Stomach smooth muscle (tissue), 2 donors: ENCODE results near the gene SEC23IP.

Experiments used
- H3K27ac ChIP-seq: one replicate; pipeline ENCODE4 v1.7.0; 2013; ENCODE audit warnings: mild to moderate bottlenecking, low read length, inconsistent platforms
- H3K27me3 ChIP-seq, 2 donors: one replicate each; pipeline ENCODE4 v1.7.0; 2013; ENCODE audit warnings: low read length in 2 of 2; ENCODE audit not compliant: insufficient read depth in 2 of 2, control insufficient read depth in 1 of 2
- H3K36me3 ChIP-seq, 2 donors: one replicate each; pipeline ENCODE4 v1.7.0; 2013; ENCODE audit warnings: low read length in 2 of 2; ENCODE audit not compliant: control insufficient read depth in 2 of 2, insufficient read depth in 2 of 2
- H3K4me1 ChIP-seq: one replicate; pipeline ENCODE4 v1.7.0; 2013; ENCODE audit warnings: low read length; ENCODE audit not compliant: control insufficient read depth, insufficient read depth
- H3K4me3 ChIP-seq, 2 donors: one replicate each; pipeline ENCODE4 v1.7.0; 2013; ENCODE audit warnings: low read length in 2 of 2
- H3K9ac ChIP-seq, 2 donors: one replicate each; pipeline ENCODE4 v1.7.0; 2013; ENCODE audit warnings: low read length in 2 of 2, mild to moderate bottlenecking in 1 of 2
- H3K9me3 ChIP-seq, 2 donors: one replicate each; pipeline ENCODE4 v1.7.0; 2013; ENCODE audit warnings: low read length in 2 of 2; ENCODE audit not compliant: control insufficient read depth in 2 of 2
- donor health status: healthy.
- donor health status: Pancreatic carcinoma.

The SEC23IP gene

DNA sequence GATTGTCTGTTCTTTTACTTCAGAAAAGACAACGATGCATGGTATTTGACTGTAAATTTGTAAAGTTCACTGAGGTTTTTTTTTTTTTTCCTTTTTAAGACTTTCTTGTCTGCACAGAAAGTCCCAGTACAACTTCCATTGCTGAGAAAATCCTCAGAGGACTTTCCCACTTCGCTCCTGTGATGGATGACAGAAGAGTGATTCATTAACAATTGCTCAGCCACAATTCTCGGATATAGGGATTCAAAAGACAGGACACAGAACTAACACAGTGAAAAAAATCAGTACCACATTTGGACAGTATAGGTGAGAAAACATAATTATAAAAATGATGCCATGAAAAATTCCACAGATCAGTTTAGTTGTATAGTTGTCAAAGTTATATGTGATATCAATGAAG lies 48.0 kb downstream of the SEC23IP start:
- Histone ChIP-seq H3K4me3 (no peak overlapping the region), H3K27me3 (no peaks in the 10 kb centered on the region), H3K27ac (no peak overlapping the region), H3K4me1 (no peaks in the 10 kb centered on the region), H3K9me3 (no peaks in the 10 kb centered on the region), H3K36me3 (peaks cover 15 to 18% of the 10 kb centered on the region in 2 donors), H3K9ac (no peak overlapping the region)

DNA sequence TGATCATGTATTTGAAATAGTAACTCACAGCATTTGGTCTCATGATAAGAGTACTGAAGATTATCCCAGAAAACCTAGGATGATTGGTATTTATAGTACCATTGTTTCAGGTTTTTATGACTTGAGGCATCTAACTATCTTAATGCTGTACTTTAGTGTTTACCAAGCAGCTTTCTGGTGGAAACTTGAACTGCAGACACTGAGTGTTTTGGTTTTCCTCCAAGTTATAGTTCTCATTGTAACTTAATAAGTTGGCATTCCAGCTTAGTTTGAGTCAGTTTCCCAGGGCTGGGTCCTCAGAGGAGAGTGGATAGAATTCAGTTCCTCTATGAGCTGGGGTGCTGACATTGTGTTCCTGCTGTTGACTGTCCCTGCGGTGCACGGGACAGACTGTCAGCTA lies 50.4 kb downstream of the SEC23IP start:
- H3K4me3 ChIP-seq: no peak overlapping the region
- H3K36me3 ChIP-seq: peaks cover 11 to 13% of the 10 kb centered on the region in 2 donors
- peaks cover 3% of the 10 kb centered on the region for H3K4me1 ChIP-seq
- no peaks in the 10 kb centered on the region for H3K27me3 ChIP-seq
- H3K9me3 ChIP-seq: no peaks in the 10 kb centered on the region
- no peak overlapping the region for H3K27ac ChIP-seq
- no peak overlapping the region for H3K9ac ChIP-seq

GRCh38 chr10:119945805-119946204 lies 53.3 kb downstream of the SEC23IP start:
- Histone ChIP-seq H3K9me3 (no peaks in the 10 kb centered on the region), H3K9ac (no peak overlapping the region), H3K4me1 (peaks cover 3% of the 10 kb centered on the region), H3K27me3 (no peaks in the 10 kb centered on the region), H3K27ac (no peak overlapping the region), H3K36me3 (peaks cover 10 to 11% of the 10 kb centered on the region in 2 donors), H3K4me3 (no peak overlapping the region)

GRCh38 chr10:119947300-119947699 lies 54.8 kb downstream of the SEC23IP start:
- H3K4me3 ChIP-seq: no peak overlapping the region
- H3K4me1 ChIP-seq: peaks cover 3% of the 10 kb centered on the region
- no peaks in the 10 kb centered on the region for H3K9me3 ChIP-seq
- H3K27me3 ChIP-seq: no peaks in the 10 kb centered on the region
- peak overlapping the region in 1 of 2 donors; percentile 37 for H3K9ac ChIP-seq
- H3K27ac ChIP-seq: no peak overlapping the region
- peaks cover 6 to 9% of the 10 kb centered on the region in 2 donors for H3K36me3 ChIP-seq

GRCh38 chr10:119957451-119957850 lies 64.9 kb downstream of the SEC23IP start:
- Histone ChIP-seq H3K27me3 (no peaks in the 10 kb centered on the region), H3K4me3 (no peak overlapping the region), H3K9ac (no peak overlapping the region), H3K36me3 (no peaks in the 10 kb centered on the region), H3K27ac (no peak overlapping the region), H3K9me3 (no peaks in the 10 kb centered on the region), H3K4me1 (no peaks in the 10 kb centered on the region)

- no peak overlapping the region for H3K27ac ChIP-seq
- no peaks in the 10 kb centered on the region for H3K4me1 ChIP-seq
- H3K4me3 ChIP-seq: no peak overlapping the region
- H3K36me3 ChIP-seq: no peaks in the 10 kb centered on the region
- no peak overlapping the region for H3K9ac ChIP-seq
- H3K9me3 ChIP-seq: peaks cover 2 to 8% of the 10 kb centered on the region in 2 donors
- H3K27me3 ChIP-seq: no peaks in the 10 kb centered on the region
Observed at GRCh38 chr10:119962837-119963236, 70.3 kb downstream of the SEC23IP start.

DNA sequence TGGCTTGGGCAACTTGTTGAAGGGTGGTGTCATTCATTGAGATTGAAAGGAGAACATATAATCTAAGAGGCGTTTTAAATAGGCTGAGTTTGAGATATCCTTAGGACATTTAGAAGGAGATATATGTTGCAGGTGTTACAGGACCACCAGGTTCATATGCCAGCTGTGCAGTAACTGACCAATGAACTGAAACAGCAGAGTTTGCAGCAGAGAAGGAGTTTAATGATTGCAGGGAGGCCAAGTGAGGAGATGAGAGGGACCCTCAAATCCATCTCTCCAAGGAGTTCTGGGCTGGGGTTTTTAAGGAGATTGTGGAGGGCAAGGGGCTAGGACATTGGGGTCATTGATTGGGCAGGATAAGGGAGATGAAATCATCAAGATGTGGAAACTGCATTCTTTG lies 74.5 kb downstream of the SEC23IP start:
- Histone ChIP-seq H3K36me3 (no peaks in the 10 kb centered on the region), H3K4me1 (peaks cover 4% of the 10 kb centered on the region), H3K27ac (no peak overlapping the region), H3K4me3 (no peak overlapping the region), H3K27me3 (no peaks in the 10 kb centered on the region), H3K9me3 (peaks cover 2 to 8% of the 10 kb centered on the region in 2 donors), H3K9ac (no peak overlapping the region)

GRCh38 chr10:119969609-119970008 lies 77.1 kb downstream of the SEC23IP start:
- H3K27ac ChIP-seq: no peak overlapping the region
- H3K36me3 ChIP-seq: no peaks in the 10 kb centered on the region
- H3K4me1 ChIP-seq: peaks cover 4% of the 10 kb centered on the region
- no peaks in the 10 kb centered on the region for H3K27me3 ChIP-seq
- H3K4me3 ChIP-seq: no peak overlapping the region
- H3K9ac ChIP-seq: no peak overlapping the region
- peaks cover 2 to 8% of the 10 kb centered on the region in 2 donors for H3K9me3 ChIP-seq

GRCh38 chr10:119970107-119970506 lies 77.6 kb downstream of the SEC23IP start:
- Histone ChIP-seq H3K9ac (no peak overlapping the region), H3K27me3 (no peaks in the 10 kb centered on the region)

GRCh38 chr10:119970963-119971362 lies 78.4 kb downstream of the SEC23IP start:
- Histone ChIP-seq H3K4me3 (no peak overlapping the region), H3K27ac (no peak overlapping the region), H3K9me3 (peaks cover 2 to 8% of the 10 kb centered on the region in 2 donors), H3K36me3 (no peaks in the 10 kb centered on the region), H3K9ac (no peak overlapping the region), H3K27me3 (no peaks in the 10 kb centered on the region), H3K4me1 (peaks cover 4% of the 10 kb centered on the region)

More at GRCh38 chr10:119970107-119970506, 77.6 kb downstream of the SEC23IP start:
- Histone ChIP-seq H3K4me3 (no peak overlapping the region), H3K27ac (no peak overlapping the region), H3K9me3 (peaks cover 2 to 8% of the 10 kb centered on the region in 2 donors), H3K4me1 (peaks cover 4% of the 10 kb centered on the region), H3K36me3 (no peaks in the 10 kb centered on the region)

DNA sequence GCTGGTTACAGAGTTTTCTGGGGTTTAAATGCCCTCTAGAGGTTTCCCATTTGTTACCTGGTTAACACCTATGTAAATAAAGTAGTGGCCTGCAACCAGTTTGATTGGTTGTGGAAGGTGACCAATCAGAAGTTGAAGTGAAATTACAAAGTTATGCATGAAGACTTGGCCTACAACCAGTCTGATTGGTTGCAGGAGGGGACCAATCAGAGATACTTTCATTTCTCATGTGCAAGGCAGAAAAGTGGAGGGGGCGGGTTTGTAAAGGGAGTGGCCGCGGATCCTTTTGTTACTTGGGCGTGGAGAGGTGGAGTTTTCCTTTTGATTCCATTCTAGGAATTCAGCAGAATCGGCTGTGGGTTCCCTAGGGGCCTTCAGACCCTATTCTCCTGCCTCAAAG lies 80.8 kb downstream of the SEC23IP start:
- no peak overlapping the region for H3K27ac ChIP-seq
- H3K36me3 ChIP-seq: no peaks in the 10 kb centered on the region
- H3K9me3 ChIP-seq: no peaks in the 10 kb centered on the region
- no peak overlapping the region for H3K9ac ChIP-seq
- H3K4me3 ChIP-seq: no peak overlapping the region
- peaks cover 4% of the 10 kb centered on the region for H3K4me1 ChIP-seq
- no peaks in the 10 kb centered on the region for H3K27me3 ChIP-seq
